Tibial nerve (tissue), 4 donors: ENCODE results near the gene MDP1.

Experiments used
- CTCF ChIP-seq, 5 experiments: fragments of 200-600 bp in 3 of 5; fragments of 450-650 bp in 2 of 5; sonication (generic) in 3 of 5; IDR thresholded peaks; one replicate each; pipeline ENCODE4 v1.5.1; 2016 to 2019; ENCODE audit warnings: antibody characterized with exemption in 5 of 5, mild to moderate bottlenecking in 3 of 5, moderate library complexity in 2 of 5
- EP300 ChIP-seq, 2 donors: sonication (generic); formaldehyde crosslinking; IDR thresholded peaks; one replicate each; pipeline ENCODE4 v1.6.1; 2017; ENCODE audit warnings: antibody characterized with exemption in 2 of 2, mild to moderate bottlenecking in 1 of 2
- POLR2A ChIP-seq, 2 donors: fragments of 450-650 bp; IDR thresholded peaks; one replicate each; pipeline ENCODE4 v1.6.1; 2017; ENCODE audit warnings: antibody characterized with exemption in 2 of 2, mild to moderate bottlenecking in 2 of 2, moderate library complexity in 2 of 2

GRCh38 chr14:24190416-24190815, 25.4 kb downstream of the MDP1 start:
- no peak for TF ChIP-seq POLR2A (IDR thresholded peaks at IDR 0.05)
- TF ChIP-seq CTCF (IDR thresholded peaks at IDR 0.05): no peak
- TF ChIP-seq EP300 (IDR thresholded peaks at IDR 0.05): no peak
